Measurements from ENCODE around the gene IFRD1. TPM values are rescaled to one million over a fixed set of nuclear protein-coding genes. Genes with fewer than 3 reads are reported as not detected.

The IFRD1 gene
- total RNA-seq, 1 experiment from 2014 or later, result 67.8 TPM

DNA sequence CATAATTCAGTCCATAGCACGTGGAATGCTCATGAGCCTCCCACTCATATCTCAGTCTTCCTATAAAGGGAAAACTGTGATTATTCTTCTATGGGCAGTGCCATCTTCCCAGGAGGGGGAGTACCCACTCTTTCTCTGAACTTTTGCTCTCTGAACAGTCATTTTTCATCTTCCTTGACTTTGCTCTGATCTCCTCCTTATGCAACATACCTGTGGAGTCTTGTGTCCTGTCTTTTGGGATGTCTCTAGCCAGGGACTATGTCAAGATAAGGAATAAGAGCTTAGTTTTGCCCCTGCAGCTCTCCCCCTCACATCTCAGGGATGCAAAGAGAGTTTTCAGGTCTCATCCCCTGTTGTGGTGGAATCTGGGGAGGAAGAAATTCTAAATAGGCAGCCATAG, 58.1 kb downstream of the IFRD1 start:
- Histone ChIP-seq H2BK20ac (ENCODE audit: low read depth, low read length, poor library complexity, severe bottlenecking) (no peak overlapping the region), H3K23me2 (ENCODE audit: insufficient read length, low read depth, low read length, poor library complexity, severe bottlenecking) (no peaks in the 10 kb centered on the region), H3K14ac (ENCODE audit: insufficient read depth, low read length) (no peak overlapping the region), H3K56ac (ENCODE audit: insufficient read length, low read depth, low read length) (no peak overlapping the region), H3K4me1 (ENCODE audit: insufficient read depth, low read length) (no peaks in the 10 kb centered on the region), H4K91ac (ENCODE audit: insufficient read length, low read depth, low read length) (no peak overlapping the region), H2AFZ (ENCODE audit: low read length) (no peak overlapping the region), H3K9ac (ENCODE audit: extremely low read depth, insufficient read length, low read length) (no peak overlapping the region), H3K79me2 (ENCODE audit: insufficient read depth, low read length) (no peaks in the 10 kb centered on the region), H3K27me3 (ENCODE audit: insufficient read depth, low read length) (no peaks in the 10 kb centered on the region), H3K9me3 (ENCODE audit: control insufficient read depth, low read depth, low read length) (no peaks in the 10 kb centered on the region), H4K20me1 (ENCODE audit: control insufficient read depth, insufficient read depth, insufficient read length) (no peaks in the 10 kb centered on the region), H3K79me1 (ENCODE audit: insufficient read depth, low read depth, low read length, poor library complexity, severe bottlenecking) (no peaks in the 10 kb centered on the region), H4K8ac (replicated peaks; ENCODE audit: insufficient read length, low read depth, low read length) (no peak overlapping the region), H3T11ph (ENCODE audit: low read length) (no peak overlapping the region), H3K18ac (ENCODE audit: insufficient read length, low read depth, low read length) (no peak overlapping the region), H2BK12ac (ENCODE audit: insufficient read length, low read depth, low read length) (no peak overlapping the region), H2BK120ac (ENCODE audit: low read depth, low read length, poor library complexity, severe bottlenecking) (no peak overlapping the region), H3K27ac (ENCODE audit: insufficient read length, low read depth, low read length) (no peak overlapping the region), H3K23ac (ENCODE audit: insufficient read length, low read depth, low read length) (no peak overlapping the region), H2BK15ac (ENCODE audit: low read depth, low read length) (no peak overlapping the region), H4K5ac (ENCODE audit: insufficient read length, low read depth, low read length) (no peak overlapping the region), H3K4me2 (ENCODE audit: insufficient read depth, insufficient read length, low read length) (no peak overlapping the region), H2AK5ac (ENCODE audit: insufficient read length, low read length) (no peak overlapping the region), H2BK5ac (ENCODE audit: insufficient read length, low read length) (no peak overlapping the region), H3K4ac (ENCODE audit: low read depth, low read length) (no peak overlapping the region)
- H3K27ac Mint-ChIP-seq, result no peak overlapping the region
- TF ChIP-seq, protein P1, sequence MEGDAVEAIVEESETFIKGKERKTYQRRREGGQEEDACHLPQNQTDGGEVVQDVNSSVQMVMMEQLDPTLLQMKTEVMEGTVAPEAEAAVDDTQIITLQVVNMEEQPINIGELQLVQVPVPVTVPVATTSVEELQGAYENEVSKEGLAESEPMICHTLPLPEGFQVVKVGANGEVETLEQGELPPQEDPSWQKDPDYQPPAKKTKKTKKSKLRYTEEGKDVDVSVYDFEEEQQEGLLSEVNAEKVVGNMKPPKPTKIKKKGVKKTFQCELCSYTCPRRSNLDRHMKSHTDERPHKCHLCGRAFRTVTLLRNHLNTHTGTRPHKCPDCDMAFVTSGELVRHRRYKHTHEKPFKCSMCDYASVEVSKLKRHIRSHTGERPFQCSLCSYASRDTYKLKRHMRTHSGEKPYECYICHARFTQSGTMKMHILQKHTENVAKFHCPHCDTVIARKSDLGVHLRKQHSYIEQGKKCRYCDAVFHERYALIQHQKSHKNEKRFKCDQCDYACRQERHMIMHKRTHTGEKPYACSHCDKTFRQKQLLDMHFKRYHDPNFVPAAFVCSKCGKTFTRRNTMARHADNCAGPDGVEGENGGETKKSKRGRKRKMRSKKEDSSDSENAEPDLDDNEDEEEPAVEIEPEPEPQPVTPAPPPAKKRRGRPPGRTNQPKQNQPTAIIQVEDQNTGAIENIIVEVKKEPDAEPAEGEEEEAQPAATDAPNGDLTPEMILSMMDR (conservative IDR thresholded peaks at IDR 0.05), result no peak
- WGBS (ENCODE audit: extremely low coverage, insufficient read length, low lambda C conversion rate), result no CpG with 5 or more reads among the region's 1 CpG
- no peaks in the 10 kb centered on the region; the same call in none of the 2 replicates for H3K27me3 Mint-ChIP-seq (ENCODE audit: low read depth)
- H3K36me3 Mint-ChIP-seq (ENCODE audit: insufficient read depth in 1 of 3, low read depth in 3 of 3), result no peaks in the 10 kb centered on the region
- H3K4me1 Mint-ChIP-seq, result no peaks in the 10 kb centered on the region
- H3K4me3 Mint-ChIP-seq, result no peak overlapping the region
- H3K9me3 Mint-ChIP-seq, result no peaks in the 10 kb centered on the region
- DNase-seq, result no peak
